HG02884 (cell line): ENCODE measurements around the gene IGSF6.

Source experiments
- ATAC-seq: cut with Tn5 transposase; IDR thresholded peaks from one replicate; pipeline ENCODE4 v1.9.1; 2021; ENCODE audit warnings: mild to moderate bottlenecking, moderate library complexity; ENCODE audit not compliant: unreplicated experiment

IGSF6 gene

DNA sequence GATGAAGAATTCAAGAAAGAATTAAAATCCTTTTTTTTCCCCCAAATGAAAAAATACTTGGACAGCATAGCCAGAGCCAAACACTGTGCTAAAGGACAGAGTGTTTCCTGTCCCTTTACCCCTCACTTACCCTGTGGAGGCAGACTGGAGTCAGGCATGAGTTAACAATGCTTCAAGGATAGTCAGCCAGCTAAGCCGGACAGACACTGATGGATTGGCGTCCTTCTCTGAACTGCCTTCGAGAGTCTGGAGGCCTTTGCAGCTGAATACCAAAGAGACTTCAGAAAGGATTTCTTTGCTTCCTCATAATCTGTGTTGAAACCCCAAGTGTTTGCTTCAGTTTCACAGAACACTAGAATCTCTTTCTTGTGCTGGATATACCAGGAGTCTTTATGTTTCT, 48.5 kb downstream of the IGSF6 start:
- ATAC-seq = no peak

DNA sequence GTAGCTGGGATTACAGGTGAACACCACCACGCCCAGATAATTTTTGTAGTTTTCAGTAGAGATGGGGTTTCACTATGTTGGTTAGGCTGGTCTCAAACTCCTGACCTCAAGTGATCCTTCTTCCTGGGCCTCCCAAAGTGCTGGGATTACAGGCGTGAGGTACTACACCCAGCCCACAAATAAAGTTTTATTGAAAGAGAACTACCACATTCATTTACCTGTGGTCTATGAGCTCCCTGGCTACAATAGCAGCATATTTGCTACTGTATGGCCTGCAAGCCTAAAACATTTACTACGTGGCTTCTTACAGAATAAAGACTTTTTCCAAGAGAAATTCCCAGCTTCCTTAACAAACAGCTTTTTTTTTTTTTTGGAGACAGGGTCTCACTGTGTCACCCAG, 49.6 kb downstream of the IGSF6 start:
- ATAC-seq = no peak

DNA sequence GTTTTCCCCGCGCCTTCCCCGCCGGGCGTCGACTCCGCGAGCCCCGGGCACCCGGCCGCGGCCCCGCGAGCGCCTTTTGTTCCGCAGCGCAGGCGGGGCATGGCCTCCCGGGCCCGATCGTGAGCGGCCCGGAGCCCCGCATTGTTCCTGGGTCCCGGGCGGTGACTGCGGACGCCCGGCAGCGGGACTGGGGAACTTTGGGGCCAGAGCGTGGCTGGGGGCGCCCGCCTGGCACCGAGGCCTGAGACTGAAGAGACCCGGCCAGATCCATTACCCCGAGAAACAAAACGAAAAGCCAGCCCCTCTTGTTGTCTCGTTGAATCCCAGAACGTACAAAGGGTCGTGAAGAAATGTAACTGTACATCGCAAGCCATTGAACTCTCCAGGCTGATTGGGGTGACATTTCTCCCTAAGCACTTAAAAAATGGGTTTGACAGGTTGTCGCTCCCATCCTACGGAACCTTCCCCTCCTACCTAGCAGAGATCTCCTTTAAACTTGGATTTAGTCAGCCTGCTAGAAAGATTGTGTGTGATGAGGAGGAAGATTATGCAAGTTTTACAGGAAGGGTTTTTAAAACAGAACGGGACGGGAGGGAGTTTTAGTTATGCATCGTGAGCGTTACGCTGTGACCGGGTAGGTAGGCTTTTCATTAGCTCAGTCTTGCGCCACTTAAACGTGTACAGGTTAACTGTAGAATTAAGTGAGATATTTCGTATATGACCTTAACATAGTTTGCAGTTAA, 52.2 kb downstream of the IGSF6 start:
- peak; percentile 16 for ATAC-seq

DNA sequence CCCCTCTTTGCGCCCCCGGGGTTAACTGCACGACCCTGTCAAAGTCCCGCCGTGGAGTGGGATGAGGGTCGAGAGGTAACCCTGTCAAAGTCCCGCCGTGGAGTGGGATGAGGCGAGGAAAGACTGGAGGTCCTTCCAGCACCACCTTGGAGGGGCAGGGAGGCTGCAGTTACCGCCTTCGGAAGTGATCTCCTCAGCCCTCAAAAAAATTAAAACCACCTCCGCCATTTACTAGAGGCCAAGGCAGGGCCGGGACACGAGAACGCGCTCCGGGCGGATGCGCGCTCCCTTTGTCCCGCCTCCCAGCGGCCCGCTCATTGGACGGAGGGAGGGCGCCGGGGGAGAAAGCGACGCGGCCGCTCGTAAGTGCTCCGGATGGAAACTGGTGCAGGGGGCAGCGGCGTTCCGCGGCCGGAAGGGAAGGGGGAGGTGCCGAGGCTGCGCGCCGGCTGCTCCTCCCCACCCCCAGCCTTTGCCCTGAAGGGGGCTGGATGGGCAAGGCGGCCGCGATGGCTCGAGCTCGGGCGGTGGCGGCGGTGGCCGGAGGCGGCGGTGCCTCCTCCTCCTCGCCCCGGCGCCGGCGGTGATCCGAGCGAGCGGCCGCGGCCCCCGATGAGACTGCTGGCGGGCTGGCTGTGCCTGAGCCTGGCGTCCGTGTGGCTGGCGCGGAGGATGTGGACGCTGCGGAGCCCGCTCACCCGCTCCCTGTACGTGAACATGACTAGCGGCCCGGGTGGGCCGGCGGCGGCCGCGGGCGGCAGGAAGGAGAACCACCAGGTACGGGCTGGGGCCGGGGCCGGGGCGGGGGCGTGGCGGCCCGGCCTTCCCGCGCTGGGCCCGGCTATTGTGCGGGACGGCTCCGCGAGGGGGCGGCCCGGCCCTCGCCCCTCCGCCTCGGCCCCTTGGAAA, 53.0 kb downstream of the IGSF6 start, which contains the start of gene METTL9:
Gene METTL9 (plus strand): TSS at position 456 of the 909 bp plus-strand sequence. CDS start 157 bp downstream, at position 613.
- ATAC-seq = peak; percentile 79

DNA sequence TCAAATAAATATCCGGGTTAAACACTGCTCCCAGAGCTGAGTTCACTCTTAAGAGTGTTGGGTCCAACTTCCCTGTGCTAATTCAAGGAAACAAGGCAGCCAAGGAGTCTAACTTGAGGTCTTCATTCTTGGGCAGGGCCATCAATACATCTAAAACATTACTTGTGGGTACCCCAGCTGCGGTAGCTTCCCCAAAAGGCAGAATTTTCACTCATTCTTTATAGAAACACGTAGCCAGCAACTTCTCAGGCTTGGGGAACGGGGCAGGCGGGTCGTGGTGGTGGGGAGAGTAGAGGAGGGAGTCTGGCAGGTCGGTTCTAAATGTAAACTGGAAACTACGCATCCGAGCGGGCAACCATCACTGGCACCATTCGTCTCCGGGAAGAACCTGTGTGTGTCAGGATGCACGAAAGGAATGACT, 53.7 kb downstream of the IGSF6 start:
- no peak for ATAC-seq

DNA sequence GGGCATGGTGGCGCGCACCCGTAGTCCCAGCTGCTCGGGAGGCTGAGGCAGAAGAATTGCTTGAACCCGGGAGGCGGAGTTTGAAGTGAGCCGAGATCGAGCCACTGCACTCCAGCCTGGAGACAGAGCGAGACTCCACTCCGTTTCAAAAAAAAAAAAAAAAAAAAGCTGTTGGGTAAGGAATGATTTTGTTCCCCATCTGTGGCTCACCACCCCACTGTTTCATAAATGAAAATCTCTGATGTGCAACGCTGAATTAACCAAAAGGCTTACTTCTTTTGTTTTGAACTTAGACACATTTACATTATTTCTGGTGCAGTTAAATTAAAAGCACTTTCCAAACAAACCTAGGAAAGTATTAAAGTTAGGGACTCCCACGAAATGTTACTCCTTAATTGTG, 54.2 kb downstream of the IGSF6 start:
- ATAC-seq = no peak

DNA sequence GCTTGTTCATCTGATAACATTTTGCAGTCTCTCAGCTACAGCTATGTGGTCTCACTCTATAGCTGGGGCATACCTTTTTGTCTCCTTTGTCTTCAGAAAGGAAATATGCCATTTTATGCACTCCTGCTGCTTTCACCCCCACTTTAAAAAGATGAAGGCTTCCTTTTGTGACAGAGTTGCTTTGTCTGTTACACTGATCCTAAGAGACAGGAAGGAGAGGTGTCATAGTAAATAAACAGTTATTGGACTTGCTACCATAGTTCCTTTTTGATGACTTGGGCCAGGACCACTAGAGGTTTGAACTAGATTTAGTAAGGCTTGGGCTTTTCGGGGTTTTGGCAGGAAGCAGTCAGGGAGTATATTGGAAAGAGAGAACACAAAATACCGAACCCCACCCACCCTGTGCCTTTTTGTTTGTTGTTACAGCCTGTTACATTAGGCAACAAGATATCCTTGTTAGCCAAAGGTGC, 54.8 kb downstream of the IGSF6 start:
- ATAC-seq = no peak

DNA sequence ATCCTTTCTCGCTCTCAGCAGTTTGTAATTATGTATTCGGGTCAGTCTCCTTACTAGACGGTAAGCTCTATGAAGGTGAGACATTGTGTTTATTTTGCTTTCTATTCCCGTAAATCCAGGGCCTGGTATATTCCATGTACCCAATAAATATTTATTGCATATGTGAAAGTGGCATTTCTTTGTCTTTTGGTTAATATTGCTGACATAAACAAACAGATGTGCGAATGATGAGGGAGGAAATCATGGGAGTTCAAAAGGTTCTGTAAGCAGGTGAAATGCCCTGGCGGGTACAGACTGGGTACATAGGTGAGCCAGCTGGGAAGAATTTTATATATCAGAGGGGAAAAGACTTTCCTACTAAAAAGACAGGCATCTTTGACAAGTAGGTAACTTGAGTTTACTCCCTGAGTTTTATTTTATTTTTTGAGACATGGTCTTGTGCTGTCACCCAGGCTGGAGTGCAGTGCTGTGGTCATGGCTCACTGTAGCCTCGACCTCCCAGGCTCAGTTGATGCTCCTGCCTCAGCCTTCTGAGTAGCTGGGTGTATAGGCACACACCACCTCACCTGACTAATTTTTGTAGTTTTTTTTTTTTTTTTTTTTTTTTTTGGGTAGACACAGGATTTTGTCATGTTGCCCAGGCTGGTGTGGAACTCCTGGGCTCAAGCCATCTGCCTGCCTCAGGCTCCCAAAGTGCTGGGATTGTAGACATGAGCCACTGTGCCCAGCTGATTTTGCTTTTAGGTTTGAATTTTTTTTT, 58.7 kb downstream of the IGSF6 start:
- no peak for ATAC-seq

DNA sequence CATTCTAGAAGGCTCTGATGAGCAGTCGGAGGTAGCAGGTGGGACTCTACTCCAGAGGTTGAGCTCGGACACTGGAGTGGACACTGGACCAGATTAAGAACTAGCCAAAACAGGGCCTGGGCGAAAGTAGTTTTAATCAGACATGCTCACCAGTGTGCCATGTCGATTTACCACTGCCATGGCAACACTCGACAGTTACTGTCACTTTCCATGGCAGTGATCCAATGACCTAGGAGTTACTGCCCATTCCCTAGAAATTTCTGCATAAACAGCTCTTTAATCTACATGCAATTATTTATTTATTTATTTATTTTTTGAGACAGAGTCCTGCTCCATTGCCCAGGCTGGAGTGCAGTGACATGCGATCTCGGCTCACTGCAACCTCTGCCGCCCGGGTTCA, 60.2 kb downstream of the IGSF6 start:
- no peak for ATAC-seq

DNA sequence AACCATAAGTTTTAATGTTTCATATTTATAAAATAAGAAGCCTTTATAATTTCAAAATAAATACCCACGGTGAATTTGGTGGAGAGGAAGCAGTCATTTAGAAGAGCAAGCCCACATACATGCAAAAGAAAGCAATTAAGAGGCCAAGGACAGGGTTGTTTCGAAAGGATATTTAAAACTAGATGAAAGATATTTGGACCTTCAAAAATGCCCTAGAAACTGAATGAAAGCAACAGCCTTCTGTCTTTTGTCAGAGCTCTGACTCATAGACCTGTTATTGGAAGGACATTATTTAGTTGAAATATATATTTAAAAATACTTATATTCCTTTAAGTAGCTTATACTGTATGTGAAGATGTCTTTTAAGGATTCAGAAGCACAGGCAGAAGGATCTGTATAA, 61.6 kb downstream of the IGSF6 start:
- ATAC-seq = no peak

DNA sequence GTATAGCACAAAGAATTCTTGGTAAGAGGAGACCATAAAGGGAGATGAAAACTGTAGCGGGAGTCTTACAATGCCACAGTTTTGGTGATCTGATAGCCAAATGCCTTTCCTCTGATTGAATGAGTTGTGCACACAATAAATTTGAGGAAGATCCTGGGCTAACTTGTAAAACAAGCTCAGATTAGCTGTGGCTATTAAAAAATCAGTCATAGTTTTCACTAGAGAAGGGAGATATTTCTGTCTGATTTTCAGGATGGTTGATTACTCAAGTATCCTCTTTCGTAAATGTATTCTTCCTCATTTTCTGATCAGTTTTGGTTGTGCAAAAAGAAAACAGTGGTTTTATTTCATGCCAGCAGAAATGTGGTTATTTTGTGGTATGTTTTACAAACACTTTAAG, 62.1 kb downstream of the IGSF6 start:
- ATAC-seq = no peak

DNA sequence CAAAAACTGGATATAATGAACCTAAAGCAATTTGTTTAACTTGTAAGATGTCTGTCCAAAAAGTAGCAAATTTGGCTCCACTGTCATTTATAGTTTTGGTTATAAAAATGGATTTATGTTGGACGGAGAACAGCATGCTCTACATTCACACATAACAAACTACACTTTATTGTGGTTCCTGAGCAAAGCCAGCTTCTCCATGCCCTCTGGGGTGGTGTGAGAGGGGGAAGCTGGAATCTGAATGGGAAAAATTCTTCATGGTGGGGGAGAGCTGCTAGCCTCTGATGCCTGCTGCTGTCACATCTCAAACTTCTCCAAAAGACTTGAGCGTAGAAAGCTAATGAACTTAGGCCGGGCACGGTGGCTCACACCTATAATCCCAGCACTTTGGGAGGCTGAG, 62.9 kb downstream of the IGSF6 start:
- no peak for ATAC-seq
